ENCODE data around the gene CD4. TPM values are rescaled to one million over a fixed set of nuclear protein-coding genes. Genes with fewer than 3 reads are reported as not detected.

Gene CD4
- total RNA-seq, 1 experiment from 2014 or later: not detected

- Mint-ChIP-seq H3K27ac (ENCODE audit: low read depth, unreplicated experiment) (no peak overlapping the region), H3K4me3 (ENCODE audit: unreplicated experiment) (no peak overlapping the region), H3K27me3 (ENCODE audit: insufficient read depth, unreplicated experiment) (no peaks in the 10 kb centered on the region), H3K9me3 (ENCODE audit: unreplicated experiment) (no peaks in the 10 kb centered on the region), H3K4me1 (ENCODE audit: insufficient read depth, unreplicated experiment) (peaks cover 18% of the 10 kb centered on the region), H3K36me3 (ENCODE audit: insufficient read depth, unreplicated experiment) (peaks cover 11% of the 10 kb centered on the region)
- DNase-seq (ENCODE audit: unreplicated experiment): no peak
- TF ChIP-seq CTCF (IDR thresholded peaks at IDR 0.05; ENCODE audit: unreplicated experiment): no peak
- BruUV-seq (replicated peaks): no TSS peak
- ChIA-PET CTCF (interaction anchor here (2.5 to 4.3 kb wide), 3 partner anchors 11 to 93 kb away, joined by 11 to 40 read pairs (median 13); partner anchors contain the start of gene MLF2), POLR2A (no interaction called here)
- intact Hi-C loops (cut with micrococcal nuclease): no loop called here
These were observed 57.1 kb downstream of the CD4 start for GRCh38 chr12:6846316-6846869.

DNA sequence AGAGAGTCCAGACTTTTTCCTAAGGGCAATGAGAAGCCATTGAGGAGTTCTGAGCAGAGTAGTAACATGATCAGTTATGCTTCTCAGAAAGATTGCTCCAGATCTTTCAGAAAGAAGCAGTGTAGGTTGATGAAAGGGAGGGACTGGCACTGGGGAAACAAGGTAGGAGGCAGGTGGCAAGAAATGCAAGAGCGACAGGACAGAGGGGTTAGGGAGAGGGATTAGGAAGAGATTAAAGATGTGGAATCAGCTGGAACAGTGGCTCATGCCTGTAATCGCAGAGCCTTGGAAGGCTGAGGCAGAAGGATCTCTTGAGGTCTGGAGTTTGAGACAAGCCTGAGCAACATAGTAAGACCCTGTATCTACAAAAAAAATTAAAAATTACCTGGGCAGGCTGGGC is 58.3 kb downstream of the CD4 start:
- no TSS peak for BruUV-seq (replicated peaks)
- TF ChIP-seq CTCF (IDR thresholded peaks at IDR 0.05; ENCODE audit: unreplicated experiment): no peak
- Mint-ChIP-seq H3K27ac (ENCODE audit: low read depth, unreplicated experiment) (no peak overlapping the region), H3K4me1 (ENCODE audit: insufficient read depth, unreplicated experiment) (peaks cover 18% of the 10 kb centered on the region), H3K4me3 (ENCODE audit: unreplicated experiment) (no peak overlapping the region), H3K9me3 (ENCODE audit: unreplicated experiment) (no peaks in the 10 kb centered on the region), H3K36me3 (ENCODE audit: insufficient read depth, unreplicated experiment) (peaks cover 13% of the 10 kb centered on the region), H3K27me3 (ENCODE audit: insufficient read depth, unreplicated experiment) (no peaks in the 10 kb centered on the region)
- intact Hi-C loops (cut with micrococcal nuclease): no loop called here
- ChIA-PET CTCF (interaction anchor here (0.6 to 4.3 kb wide), 8 partner anchors 8 to 142 kb away, joined by 3 to 40 read pairs (median 6); partner anchors contain the start of gene MLF2), POLR2A (interaction anchor here (7.9 kb wide), 1 partner anchor 19 kb away, joined by 130 read pairs; the partner anchor contains the start of gene TPI1)
- no peak for DNase-seq (ENCODE audit: unreplicated experiment)

GRCh38 chr12:6849427-6849826 is 60.1 kb downstream of the CD4 start:
- intact Hi-C loops (cut with micrococcal nuclease): no loop called here
- peaks cover 19% of the 10 kb centered on the region for H3K36me3 Mint-ChIP-seq (ENCODE audit: insufficient read depth, unreplicated experiment)
- TF ChIP-seq CTCF (IDR thresholded peaks at IDR 0.05; ENCODE audit: unreplicated experiment): no peak
- CTCF ChIA-PET: interaction anchor here (0.6 to 4.3 kb wide), 4 partner anchors 10 to 182 kb away, joined by 4 to 40 read pairs (median 10); no protein-coding TSS in a partner anchor
- no peak for DNase-seq (ENCODE audit: unreplicated experiment)
- H3K4me3 Mint-ChIP-seq (ENCODE audit: unreplicated experiment): peak overlapping the region; percentile 88
- no TSS peak for BruUV-seq (replicated peaks)
- no peaks in the 10 kb centered on the region for H3K9me3 Mint-ChIP-seq (ENCODE audit: unreplicated experiment)
- POLR2A ChIA-PET: interaction anchor here (1.7 to 7.9 kb wide), 2 partner anchors 18 to 24 kb away, joined by 6 to 130 read pairs; partner anchors contain the start of genes SPSB2 and TPI1
- peak overlapping the region; percentile 90 for H3K27ac Mint-ChIP-seq (ENCODE audit: low read depth, unreplicated experiment)
- H3K4me1 Mint-ChIP-seq (ENCODE audit: insufficient read depth, unreplicated experiment): peaks cover 29% of the 10 kb centered on the region
- no peaks in the 10 kb centered on the region for H3K27me3 Mint-ChIP-seq (ENCODE audit: insufficient read depth, unreplicated experiment)

- intact Hi-C loops (cut with micrococcal nuclease): no loop called here
- peaks cover 31% of the 10 kb centered on the region for H3K4me1 Mint-ChIP-seq (ENCODE audit: insufficient read depth, unreplicated experiment)
- no peak for DNase-seq (ENCODE audit: unreplicated experiment)
- H3K27me3 Mint-ChIP-seq (ENCODE audit: insufficient read depth, unreplicated experiment): no peaks in the 10 kb centered on the region
- POLR2A ChIA-PET: interaction anchor here (1.7 to 7.9 kb wide), 3 partner anchors 15 to 23 kb away, joined by 5 to 130 read pairs (median 6); partner anchors contain the start of genes SPSB2 and TPI1
- peak overlapping the region; percentile 88 for H3K4me3 Mint-ChIP-seq (ENCODE audit: unreplicated experiment)
- no peak for TF ChIP-seq CTCF (IDR thresholded peaks at IDR 0.05; ENCODE audit: unreplicated experiment)
- no peaks in the 10 kb centered on the region for H3K9me3 Mint-ChIP-seq (ENCODE audit: unreplicated experiment)
- no TSS peak for BruUV-seq (replicated peaks)
- CTCF ChIA-PET: interaction anchor here (0.6 to 7.3 kb wide), 5 partner anchors 14 to 80 kb away, joined by 3 to 40 read pairs (median 13); partner anchors contain the start of gene SPSB2
- H3K27ac Mint-ChIP-seq (ENCODE audit: low read depth, unreplicated experiment): peak overlapping the region; percentile 90
- peaks cover 26% of the 10 kb centered on the region for H3K36me3 Mint-ChIP-seq (ENCODE audit: insufficient read depth, unreplicated experiment)
These were observed 60.7 kb downstream of the CD4 start for GRCh38 chr12:6849976-6850560.
